Tibial nerve (tissue), 4 donors: ENCODE data around the gene C1orf167. TPM values are rescaled to one million over a fixed set of nuclear protein-coding genes. Genes with fewer than 3 reads are reported as not detected.

Experiments used
- DNase-seq, 2 donors: peaks; one replicate each; pipeline ENCODE4 v3.0.0-alpha.2; 2019; ENCODE audit warnings: low spot score in 2 of 2
- H3K27ac ChIP-seq, 4 donors: fragments of 200-600 bp; sonication (generic) in 3 of 4; one replicate each; pipeline ENCODE4 v1.5.1; 2017 to 2019; ENCODE audit warnings: mild to moderate bottlenecking in 1 of 4
- H3K27me3 ChIP-seq, 2 donors: fragments of 200-600 bp; sonication (generic) in 1 of 2; one replicate each; pipeline versions ENCODE4 v1.5.1 to v1.6.0; 2017 to 2019
- H3K36me3 ChIP-seq, 3 donors: fragments of 200-600 bp; sonication (generic); one replicate each; pipeline ENCODE4 v1.5.1; 2018 to 2019
- H3K4me1 ChIP-seq, 4 donors: fragments of 200-600 bp; sonication (generic) in 3 of 4; one replicate each; pipeline ENCODE4 v1.5.1; 2017 to 2019
- H3K4me3 ChIP-seq, 4 donors: fragments of 200-600 bp; sonication (generic) in 3 of 4; one replicate each; pipeline ENCODE4 v1.5.1; 2017 to 2019; ENCODE audit warnings: mild to moderate bottlenecking in 1 of 4, moderate library complexity in 1 of 4
- H3K9me3 ChIP-seq, 4 donors: fragments of 200-600 bp; sonication (generic) in 3 of 4; one replicate each; pipeline ENCODE4 v1.5.1; 2017 to 2019
- EP300 ChIP-seq, 2 donors: sonication (generic); formaldehyde crosslinking; IDR thresholded peaks; one replicate each; pipeline ENCODE4 v1.6.1; 2017; ENCODE audit warnings: antibody characterized with exemption in 2 of 2, mild to moderate bottlenecking in 1 of 2
- POLR2A ChIP-seq, 2 donors: fragments of 450-650 bp; IDR thresholded peaks; one replicate each; pipeline ENCODE4 v1.6.1; 2017; ENCODE audit warnings: antibody characterized with exemption in 2 of 2, mild to moderate bottlenecking in 2 of 2, moderate library complexity in 2 of 2
- WGBS, 2 donors: methylation state at CpG; one replicate each; pipeline ENCODE4 v1.1.5; 2018; 5-methylcytosine and 5-hydroxymethylcytosine counted together
- total RNA-seq, 4 donors: library from RNA; depleted of rRNA; stranded (reverse); fragments of >200 nt; gene quantifications; one replicate each; pipeline ENCODE4 v1.1.0, GENCODE V29; 2016
- TF ChIP-seq, protein P1 (sequence below), 5 experiments: fragments of 200-600 bp in 3 of 5; fragments of 450-650 bp in 2 of 5; sonication (generic) in 3 of 5; IDR thresholded peaks; one replicate each; pipeline ENCODE4 v1.5.1; 2016 to 2019; ENCODE audit warnings: antibody characterized with exemption in 5 of 5, mild to moderate bottlenecking in 3 of 5, moderate library complexity in 2 of 5

Gene C1orf167
- total RNA-seq, 4 donors from 2014 or later, result 4.4 to 13.8 (median 5.1) TPM; not detected in 1

DNA sequence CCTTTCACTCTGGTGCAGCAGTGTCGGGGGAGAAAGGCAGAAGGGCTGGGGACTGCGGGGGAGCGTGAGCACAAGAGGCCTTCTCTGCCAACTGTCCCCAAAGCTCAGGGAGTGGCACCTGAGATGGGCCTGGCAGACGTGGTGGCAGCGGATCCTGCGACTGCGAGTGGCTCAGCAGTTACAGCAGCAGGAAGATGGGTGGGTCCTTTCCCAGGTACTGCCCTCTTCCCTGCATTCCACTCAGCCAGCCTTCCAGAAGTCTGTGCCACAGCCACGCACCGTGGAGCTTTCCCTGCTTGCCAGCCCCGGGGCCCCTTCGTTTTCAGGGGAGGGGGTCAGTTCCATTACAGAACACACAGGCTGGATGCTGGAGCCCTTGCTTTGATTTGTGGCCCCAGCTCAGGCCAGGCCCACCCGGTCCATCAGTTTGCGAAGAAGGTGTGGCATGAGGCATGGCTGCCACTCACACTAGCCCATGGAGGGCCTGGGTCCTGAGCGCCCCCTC, 26.6 kb downstream of the C1orf167 start:
- Histone ChIP-seq H3K27ac (peak overlapping the region; percentile 91 to 98 (median 94)), H3K9me3 (no peaks in the 10 kb centered on the region), H3K27me3 (no peaks in the 10 kb centered on the region), H3K36me3 (peaks cover 0 to 31% (median 2%) of the 10 kb centered on the region in 3 donors), H3K4me3 (no peak overlapping the region), H3K4me1 (peaks cover 0 to 87% (median 68%) of the 10 kb centered on the region in 4 donors)
- DNase-seq, result no peak
- 80 to 85% methylated on average over 14 of the region's 14 CpGs for WGBS, 2 donors
- no peak for TF ChIP-seq POLR2A (IDR thresholded peaks at IDR 0.05)
- TF ChIP-seq, protein P1, sequence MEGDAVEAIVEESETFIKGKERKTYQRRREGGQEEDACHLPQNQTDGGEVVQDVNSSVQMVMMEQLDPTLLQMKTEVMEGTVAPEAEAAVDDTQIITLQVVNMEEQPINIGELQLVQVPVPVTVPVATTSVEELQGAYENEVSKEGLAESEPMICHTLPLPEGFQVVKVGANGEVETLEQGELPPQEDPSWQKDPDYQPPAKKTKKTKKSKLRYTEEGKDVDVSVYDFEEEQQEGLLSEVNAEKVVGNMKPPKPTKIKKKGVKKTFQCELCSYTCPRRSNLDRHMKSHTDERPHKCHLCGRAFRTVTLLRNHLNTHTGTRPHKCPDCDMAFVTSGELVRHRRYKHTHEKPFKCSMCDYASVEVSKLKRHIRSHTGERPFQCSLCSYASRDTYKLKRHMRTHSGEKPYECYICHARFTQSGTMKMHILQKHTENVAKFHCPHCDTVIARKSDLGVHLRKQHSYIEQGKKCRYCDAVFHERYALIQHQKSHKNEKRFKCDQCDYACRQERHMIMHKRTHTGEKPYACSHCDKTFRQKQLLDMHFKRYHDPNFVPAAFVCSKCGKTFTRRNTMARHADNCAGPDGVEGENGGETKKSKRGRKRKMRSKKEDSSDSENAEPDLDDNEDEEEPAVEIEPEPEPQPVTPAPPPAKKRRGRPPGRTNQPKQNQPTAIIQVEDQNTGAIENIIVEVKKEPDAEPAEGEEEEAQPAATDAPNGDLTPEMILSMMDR (IDR thresholded peaks at IDR 0.05), result no peak
- TF ChIP-seq EP300 (IDR thresholded peaks at IDR 0.05), result no peak

DNA sequence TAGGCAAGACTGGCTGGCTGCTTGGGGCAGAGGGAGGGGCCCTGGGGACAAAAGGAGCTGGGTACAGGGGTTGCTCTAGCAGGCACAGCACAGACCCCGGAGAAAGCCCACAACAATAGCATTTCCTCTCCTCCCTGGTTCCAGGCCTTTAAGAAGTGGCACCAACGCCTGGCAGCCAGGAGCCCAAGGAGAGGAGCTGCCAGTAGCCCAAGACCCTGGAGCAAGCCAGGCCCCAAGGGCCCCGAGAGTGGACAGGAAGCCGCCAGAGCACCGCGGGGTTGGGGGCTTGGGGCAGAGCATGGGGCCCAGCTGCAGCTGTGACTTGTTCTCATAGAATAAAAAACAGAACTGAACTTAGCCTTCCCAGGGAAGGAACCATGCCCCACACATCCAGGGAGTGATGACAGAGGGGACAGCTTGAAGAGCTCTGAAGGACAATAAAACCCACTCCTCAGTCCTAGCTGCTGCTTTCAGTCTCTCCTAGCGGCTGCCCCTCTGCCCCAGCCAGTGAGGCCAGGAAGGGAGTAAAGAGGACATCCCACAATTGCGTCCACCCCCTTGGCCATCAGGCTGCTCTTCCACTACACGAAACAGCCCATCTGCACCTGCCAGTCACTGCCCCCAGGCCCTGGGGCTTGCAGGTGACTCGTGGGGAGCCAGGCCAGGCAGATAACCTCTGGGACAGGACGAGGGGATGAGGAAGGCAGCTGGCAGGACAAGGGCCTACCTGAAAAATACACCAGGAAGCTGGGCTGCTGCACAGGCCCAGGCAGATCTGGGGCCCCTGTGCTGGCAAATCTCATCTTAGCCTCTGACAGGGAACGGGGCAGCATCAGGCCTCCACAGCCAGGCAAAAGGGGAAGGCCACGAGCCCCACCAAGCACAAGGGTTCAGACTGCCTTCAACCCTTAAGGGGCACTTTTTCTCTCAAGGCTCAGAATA, 27.4 kb downstream of the C1orf167 start:
- Histone ChIP-seq H3K4me1 (peaks cover 0 to 92% (median 67%) of the 10 kb centered on the region in 4 donors), H3K36me3 (peaks cover 0 to 39% (median 6%) of the 10 kb centered on the region in 3 donors), H3K9me3 (no peaks in the 10 kb centered on the region), H3K27me3 (no peaks in the 10 kb centered on the region), H3K4me3 (no peak overlapping the region), H3K27ac (peak overlapping the region; percentile 91 to 98 (median 94))
- TF ChIP-seq POLR2A (IDR thresholded peaks at IDR 0.05), result no peak
- no peak for TF ChIP-seq EP300 (IDR thresholded peaks at IDR 0.05)
- TF ChIP-seq, protein P1 (IDR thresholded peaks at IDR 0.05), result no peak
- WGBS, 2 donors, result 48 to 60% methylated on average over 12 to 13 of the region's 13 CpGs
- no peak for DNase-seq

DNA sequence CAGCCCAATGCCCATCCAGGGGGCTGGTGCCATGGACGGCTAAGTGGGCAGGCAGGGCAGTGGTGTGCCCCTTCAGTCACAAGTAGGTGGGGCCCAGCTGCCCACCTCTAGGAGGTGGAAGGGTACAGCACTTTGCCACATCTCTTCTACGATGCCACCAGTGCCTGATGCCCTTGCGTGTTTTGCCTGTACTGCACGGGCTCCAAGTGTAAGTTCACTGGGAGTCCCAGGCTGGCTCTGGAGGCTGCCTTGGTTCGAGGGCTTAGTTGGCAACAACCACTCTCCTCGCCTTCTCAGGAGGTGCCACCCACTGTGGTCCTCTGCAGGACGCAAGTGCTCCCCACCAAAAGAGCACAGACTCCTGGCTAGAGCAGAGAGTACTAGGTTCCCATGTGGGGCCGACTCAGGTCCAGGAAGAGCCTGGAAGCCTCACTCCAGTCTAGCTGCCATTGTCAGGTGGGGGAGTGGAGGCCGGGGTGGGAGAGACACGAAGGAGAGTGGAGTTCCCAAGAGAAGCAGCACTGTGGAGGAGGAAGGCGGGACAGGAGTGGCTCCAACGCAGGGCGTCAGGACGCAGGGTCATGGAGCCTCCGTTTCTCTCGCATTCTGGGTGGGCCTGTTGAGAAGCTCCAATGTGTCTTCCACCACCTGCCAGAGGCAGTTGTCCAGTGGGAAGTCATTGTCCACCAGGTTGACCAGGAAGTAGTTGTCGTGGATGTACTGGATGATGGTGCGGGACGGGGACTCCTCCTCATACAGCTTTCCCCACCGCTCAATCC, 28.3 kb downstream of the C1orf167 start:
- Histone ChIP-seq H3K4me1 (peaks cover 0 to 92% (median 62%) of the 10 kb centered on the region in 4 donors), H3K27ac (peak overlapping the region; percentile 91 to 98 (median 94)), H3K27me3 (no peaks in the 10 kb centered on the region), H3K4me3 (no peak overlapping the region), H3K36me3 (peaks cover 0 to 48% (median 12%) of the 10 kb centered on the region in 3 donors), H3K9me3 (no peaks in the 10 kb centered on the region)
- WGBS, 2 donors, result 55 to 63% methylated on average over 17 to 20 of the region's 20 CpGs
- TF ChIP-seq EP300 (IDR thresholded peaks at IDR 0.05) (no peak), POLR2A (IDR thresholded peaks at IDR 0.05) (no peak)
- TF ChIP-seq, protein P1 (IDR thresholded peaks at IDR 0.05), result no peak
- DNase-seq, result no peak

DNA sequence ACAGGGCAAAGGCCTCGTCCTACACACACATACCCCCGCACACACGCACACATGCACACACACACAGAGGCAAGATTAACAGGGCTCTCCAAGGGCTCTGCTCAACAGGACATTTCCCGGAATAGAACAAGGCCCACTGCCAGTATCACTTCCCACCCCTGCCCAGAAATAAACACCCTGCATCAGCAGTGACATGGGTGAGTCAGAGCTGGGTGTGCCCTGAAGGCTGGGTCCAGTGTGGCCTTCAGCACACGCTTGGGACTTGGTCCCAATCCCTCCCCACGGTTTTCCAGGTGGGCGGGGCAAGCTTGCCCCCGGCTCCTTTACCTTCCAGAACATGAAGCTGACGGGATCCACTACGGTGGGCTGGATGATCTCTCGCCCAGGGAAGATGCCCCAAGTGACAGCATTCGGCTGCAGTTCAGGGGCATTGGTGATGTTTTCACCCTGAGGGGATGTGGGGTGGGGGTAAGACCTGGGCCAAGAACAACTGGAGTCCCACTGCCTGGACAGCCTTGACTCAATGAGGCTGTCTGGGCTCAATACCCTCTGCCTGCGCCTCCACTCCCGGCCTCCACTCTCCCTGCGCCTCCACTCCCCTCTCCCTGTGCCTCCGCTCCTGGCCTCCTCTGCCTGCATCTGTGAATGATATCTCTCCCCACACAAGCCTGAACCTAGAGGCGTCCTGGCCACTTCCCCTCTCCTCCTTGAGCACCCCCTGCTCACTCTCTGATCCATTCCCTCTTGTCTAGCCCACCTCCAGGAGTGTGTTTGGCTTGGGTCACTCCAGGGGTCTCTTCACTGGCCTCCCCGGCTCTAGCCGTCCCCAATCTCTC, 29.1 kb downstream of the C1orf167 start:
- H3K4me3 ChIP-seq, result no peak overlapping the region
- H3K27me3 ChIP-seq, result no peaks in the 10 kb centered on the region
- peaks cover 0 to 92% (median 56%) of the 10 kb centered on the region in 4 donors for H3K4me1 ChIP-seq
- peaks cover 0 to 56% (median 19%) of the 10 kb centered on the region in 3 donors for H3K36me3 ChIP-seq
- TF ChIP-seq EP300 (IDR thresholded peaks at IDR 0.05) (peak; percentile 100), POLR2A (IDR thresholded peaks at IDR 0.05) (peak; percentile 61 to 71)
- TF ChIP-seq, protein P1 (IDR thresholded peaks at IDR 0.05), result peak in 1 of 5 experiments; percentile 19
- DNase-seq, result peak; percentile 84 to 94
- 37 to 43% methylated on average over 19 of the region's 19 CpGs for WGBS, 2 donors
- no peaks in the 10 kb centered on the region for H3K9me3 ChIP-seq
- H3K27ac ChIP-seq, result peak overlapping the region; percentile 91 to 98 (median 94)
